ENCODE results near the gene SPSB1. TPM values are rescaled to one million over a fixed set of nuclear protein-coding genes. Genes with fewer than 3 reads are reported as not detected.

Gene SPSB1
- total RNA-seq, result 8.8 TPM

DNA sequence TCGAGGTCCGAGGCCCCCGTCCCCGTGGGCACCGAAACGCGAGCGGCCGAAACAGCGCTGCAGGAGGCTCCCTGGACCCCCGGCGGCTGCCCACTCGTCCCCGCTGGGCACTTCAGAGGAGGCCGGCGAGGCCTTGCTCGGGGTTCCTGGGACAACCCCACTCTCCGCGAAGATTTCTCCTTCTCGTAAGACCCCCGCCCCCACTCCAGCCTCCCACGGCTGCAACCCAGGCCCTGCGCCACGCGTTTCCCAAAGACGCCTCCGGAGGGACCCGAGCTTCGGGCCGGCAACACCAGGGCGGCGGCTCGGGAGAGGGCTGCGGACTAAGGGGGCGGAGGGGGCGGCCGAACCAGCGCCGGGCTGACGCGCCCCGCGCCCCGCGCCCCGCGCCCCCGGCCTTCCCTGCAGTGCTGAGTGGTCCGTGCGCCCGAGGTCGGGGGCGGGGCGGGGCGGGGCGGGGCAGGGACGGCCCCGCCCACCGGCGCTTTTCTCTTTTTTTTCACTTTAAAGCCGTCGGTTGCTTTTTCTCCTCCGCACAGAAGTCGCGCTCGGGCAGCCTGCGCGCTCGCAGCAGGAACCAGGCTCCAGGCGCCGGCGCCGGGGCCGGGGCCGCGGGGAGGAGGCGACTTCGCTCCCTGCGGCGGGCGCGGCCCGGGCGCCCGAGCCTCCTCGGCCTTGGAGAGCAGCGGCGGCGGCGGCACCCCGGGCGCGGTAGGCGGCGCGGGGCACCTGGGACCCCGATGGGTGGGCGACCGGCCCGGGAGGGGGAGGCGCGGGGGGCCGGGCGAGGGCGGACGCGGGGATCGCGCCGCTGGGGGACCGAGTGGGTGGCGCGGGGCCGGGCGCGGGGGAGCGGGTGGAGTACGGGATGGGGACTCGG lies at the start of gene SPSB1:
Gene SPSB1, plus strand, starts transcription at position 534 of the 880 bp plus-strand sequence. CDS start 62,998 bp downstream, outside the sequence.

Other genes with a start within 250 kb of the SPSB1 start
- gene SLC2A5, start 223.3 kb upstream of the SPSB1 start, total RNA-seq, result 7.5 TPM
- 2.9 TPM for gene GPR157, start 163.8 kb upstream of the SPSB1 start, total RNA-seq
- gene H6PD, start 58.1 kb upstream of the SPSB1 start, total RNA-seq, result 49.3 TPM
- gene SLC25A33, start 246.6 kb downstream of the SPSB1 start, total RNA-seq, result 6.8 TPM

All from metanephros (tissue), 1 donor.